Epidermal melanocyte (primary cell): ENCODE measurements around the gene POLE4.

ENCODE experiments used
- DNase-seq: peaks from one replicate; pipeline ENCODE4 v3.0.0; 2011; ENCODE audit warnings: low spot score; ENCODE audit not compliant: insufficient read length

POLE4 gene

DNA sequence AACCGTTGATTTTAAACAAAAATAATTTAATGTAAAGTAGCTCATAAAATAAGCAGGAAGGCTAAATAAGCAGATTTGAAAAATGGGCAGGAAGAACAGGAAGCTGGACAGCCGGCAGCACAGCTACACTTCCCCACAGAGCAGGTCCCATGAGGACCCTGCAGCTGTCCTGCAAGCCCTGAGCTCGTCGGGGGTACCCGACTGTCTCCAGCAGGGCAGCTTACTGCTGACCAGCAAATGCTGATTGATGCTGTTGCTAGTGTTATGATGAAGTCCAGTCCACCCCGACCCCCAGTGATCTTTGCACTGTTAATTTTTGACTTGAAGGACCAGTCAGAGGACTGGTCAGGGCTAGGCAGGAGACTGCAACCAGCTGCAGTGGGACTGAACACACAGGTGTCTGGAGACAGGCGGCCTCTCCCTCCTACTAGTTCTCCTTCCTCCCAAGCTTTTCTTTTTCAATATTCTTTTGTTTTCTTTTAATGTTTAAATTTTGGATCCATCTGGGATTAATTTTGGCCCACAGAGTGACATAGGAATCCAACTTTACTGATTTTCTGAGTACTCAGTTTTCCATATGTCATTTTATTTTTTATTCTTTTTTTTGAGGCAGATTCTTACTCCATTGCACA is 27.7 kb downstream of the POLE4 start:
- no peak for DNase-seq

DNA sequence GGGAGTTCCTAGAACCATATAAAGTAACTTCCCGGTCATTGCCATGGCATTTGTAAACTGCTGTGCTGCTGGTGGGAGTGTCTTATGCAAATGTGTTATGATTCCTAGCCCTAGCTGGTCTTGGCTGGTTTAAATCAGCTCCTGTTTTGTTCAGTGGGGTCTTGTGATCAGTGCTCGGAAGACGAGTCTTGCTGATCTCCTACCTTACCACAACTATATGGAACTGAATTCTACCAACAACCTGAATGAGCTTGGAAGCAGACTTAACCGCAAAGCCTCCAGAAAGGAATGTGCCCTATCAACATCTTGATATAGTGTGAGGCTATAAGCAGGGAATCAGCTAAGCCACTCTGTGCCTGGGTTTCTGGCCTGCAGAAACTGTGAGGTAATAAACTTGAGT is 33.5 kb downstream of the POLE4 start:
- no peak for DNase-seq

DNA sequence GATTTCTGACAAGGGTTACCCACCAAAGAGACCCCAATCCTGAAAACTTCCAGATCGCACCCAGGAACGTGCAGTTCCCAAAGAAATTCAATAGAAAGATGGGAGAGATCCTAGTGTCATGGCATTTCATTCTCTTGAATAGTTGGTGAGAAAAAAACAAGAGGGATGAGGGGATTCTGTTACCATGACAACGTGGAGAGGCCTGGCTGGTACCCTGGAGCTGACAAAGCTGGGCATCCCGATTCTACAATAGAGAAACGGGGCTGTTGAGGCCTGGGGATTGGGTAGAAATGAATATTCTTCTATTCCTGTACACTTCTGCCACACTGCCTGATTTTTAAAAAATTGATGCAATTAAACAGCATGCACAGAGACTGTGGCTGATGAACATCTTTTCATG is 41.0 kb downstream of the POLE4 start:
- no peak for DNase-seq

DNA sequence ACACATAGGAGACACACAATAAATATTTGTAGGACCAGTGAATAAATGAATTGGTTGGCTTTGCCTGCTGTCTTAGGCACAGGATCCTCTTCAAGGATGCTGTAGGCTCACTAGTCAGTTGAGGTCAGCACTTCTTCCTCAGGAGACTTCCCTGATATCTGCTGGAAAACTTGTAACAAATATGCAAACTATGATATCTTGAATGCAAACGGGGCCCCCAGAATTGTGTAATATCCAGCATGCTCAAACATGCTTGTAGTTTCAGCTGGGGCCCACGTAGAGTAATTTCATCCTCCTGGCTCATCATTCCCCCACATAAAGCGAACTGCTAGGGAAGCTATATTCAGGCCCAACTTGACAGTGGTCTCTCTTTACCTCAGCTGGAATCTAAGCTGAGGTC is 43.6 kb downstream of the POLE4 start:
- DNase-seq = no peak

DNA sequence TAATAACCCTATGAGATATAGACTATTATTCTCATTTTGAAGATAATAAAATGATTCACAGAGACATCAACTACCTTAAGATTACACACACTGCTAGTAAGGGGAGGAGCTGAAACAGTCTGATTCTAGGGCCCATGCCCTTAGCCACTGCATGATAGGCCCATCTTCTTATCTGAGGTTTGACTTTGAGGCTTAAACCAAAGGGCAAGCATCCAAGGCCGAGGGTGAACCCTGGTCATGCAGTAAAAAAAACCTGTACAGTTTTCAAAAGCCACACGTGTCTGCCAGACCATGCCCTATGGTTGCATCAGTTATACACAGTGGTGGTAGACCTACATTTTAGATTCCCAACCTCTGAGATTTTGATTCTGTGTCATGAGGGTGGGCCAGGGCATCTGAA is 44.8 kb downstream of the POLE4 start:
- DNase-seq = no peak

DNA sequence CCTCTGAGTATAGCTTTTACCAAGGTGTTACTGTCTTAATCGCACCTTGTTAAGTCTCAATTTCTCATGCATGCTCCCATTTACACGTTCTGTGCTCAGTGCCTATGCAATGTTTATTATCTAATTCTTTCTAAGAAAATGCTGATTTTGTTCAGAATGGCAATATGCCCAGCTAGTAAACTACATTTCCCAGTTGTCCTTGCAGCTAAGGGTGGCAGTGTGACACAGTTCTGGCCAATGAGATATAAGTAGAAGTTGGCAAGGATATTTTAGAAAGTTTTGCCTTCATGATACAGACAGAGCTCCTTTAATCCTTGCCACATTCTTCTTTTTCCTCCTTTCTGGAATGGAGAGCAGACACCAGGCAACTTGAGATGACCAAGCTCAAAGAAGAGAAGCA is 45.3 kb downstream of the POLE4 start:
- no peak for DNase-seq

DNA sequence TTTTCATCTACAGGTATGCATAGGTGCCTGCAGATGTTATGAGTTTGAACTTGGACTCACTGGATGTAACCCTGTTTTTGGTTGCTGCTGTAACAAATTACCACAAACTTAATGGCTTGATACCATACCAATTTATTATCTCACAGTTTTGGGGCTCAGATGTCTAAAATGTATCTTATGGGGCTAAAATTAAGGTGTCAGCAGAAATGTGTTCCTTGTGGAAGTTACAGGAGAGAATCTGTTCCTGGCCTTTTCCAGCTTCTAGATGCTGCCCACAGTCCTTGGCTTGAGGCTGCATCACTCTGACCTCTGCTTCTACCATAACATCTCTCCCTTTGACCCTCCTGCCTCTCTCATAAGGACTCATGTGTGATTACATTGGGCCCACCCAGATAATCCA is 47.6 kb downstream of the POLE4 start:
- no peak for DNase-seq

DNA sequence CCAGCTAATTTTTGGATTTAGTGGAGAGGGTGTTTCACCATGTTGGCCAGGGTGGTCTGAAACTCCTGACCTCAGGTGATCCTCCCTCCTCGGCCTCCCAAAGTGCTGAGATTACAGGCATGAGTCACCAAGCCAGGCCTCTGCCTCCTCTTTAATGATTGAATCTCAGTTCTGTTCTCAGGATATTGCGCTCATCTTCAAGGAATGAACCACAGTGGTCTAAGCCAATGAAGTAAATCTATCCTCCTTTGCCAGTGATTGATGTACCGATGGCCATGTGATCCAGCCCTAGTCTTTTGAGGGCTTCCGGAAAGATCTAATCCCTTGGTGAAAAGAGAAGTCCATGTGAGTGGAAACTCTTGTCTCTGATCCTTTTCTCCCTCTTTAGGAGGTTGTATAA is 48.6 kb downstream of the POLE4 start:
- DNase-seq = no peak

DNA sequence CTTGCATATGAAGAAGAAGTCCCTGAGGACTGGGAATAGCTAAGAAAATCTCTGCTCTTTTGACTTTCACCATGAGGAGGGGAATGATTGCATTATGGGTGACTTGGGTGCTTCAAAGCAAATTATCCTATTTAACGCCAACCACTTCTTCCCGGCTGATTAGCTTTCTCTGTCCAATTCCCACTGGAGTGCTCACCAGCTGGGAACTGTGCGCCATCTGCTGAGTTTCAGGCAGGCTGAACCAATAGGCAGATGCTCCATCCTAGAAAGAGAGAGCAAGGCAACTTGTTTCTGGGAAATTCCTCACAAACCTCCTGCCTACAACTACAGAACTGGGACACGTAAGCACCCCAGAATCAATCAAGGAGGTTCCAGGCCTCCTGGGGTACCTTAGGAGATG is 49.4 kb downstream of the POLE4 start:
- DNase-seq = no peak

DNA sequence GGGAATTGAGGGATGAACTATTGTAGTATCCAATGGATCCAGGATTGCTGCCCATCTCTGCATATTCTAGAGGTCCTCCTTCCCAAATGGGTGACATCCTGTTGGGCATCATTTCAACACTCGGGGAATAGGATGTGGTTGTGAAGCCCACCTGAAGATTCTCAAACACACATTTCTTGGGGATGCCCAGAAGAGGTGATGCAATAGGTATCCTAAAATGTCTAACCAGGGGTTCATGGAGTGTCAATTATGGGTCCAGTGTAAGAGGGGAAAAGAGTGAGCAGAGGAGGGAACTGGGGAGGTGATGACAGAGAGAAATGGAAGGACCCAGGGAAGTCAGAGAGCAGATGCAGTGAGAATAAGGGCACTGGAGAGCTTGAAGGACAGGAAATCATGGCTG is 52.1 kb downstream of the POLE4 start:
- no peak for DNase-seq

DNA sequence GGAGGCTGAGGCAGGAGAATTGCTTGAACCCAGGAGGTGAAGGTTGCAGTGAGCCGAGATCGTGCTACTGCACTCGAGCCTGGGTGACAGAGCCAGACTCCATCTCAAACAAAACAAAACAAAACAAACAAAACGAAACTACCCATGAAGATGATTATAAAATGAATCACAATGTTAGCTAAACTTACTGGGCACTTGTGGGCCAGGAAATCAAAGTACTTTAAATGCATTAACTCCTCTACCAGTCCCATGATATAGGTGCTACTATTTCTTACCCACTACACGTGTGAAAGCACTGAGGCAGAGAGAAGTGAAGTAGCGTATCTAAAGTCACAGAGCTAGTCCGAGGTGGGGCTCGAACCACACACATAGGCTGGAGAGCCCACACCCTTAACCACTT is 53.6 kb downstream of the POLE4 start:
- DNase-seq = no peak

DNA sequence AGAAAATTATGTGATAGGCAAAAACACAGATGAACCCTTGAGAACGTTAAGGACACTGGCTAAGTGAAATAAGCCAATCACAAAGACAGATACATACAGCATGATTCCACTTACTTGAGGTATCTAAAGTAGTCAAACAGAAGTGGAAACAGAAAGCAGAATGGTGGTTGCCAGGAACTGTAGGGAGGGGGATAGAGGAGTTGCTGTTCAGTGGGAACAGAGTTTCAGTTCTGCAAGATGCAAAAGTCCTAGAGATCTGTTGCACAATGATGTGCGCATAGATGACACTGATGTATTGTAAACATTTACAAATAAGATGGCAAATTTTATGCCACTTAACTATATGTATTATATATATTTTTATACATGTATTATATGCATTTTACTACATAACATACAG is 59.7 kb downstream of the POLE4 start:
- DNase-seq = no peak
